ENCODE measurements around the gene YDJC.
"Not testable (repeated sequence)": the region's sequence is repeated elsewhere in the genome, so short reads cannot be mapped to it uniquely, and the experiment has no call there.

The YDJC gene

GRCh38 chr22:21603973-21604372 lies 25.8 kb downstream of the YDJC start:
- no peak for DNase-seq

- no peak for DNase-seq
Measured at GRCh38 chr22:21602579-21602978, 27.2 kb downstream of the YDJC start.

DNA sequence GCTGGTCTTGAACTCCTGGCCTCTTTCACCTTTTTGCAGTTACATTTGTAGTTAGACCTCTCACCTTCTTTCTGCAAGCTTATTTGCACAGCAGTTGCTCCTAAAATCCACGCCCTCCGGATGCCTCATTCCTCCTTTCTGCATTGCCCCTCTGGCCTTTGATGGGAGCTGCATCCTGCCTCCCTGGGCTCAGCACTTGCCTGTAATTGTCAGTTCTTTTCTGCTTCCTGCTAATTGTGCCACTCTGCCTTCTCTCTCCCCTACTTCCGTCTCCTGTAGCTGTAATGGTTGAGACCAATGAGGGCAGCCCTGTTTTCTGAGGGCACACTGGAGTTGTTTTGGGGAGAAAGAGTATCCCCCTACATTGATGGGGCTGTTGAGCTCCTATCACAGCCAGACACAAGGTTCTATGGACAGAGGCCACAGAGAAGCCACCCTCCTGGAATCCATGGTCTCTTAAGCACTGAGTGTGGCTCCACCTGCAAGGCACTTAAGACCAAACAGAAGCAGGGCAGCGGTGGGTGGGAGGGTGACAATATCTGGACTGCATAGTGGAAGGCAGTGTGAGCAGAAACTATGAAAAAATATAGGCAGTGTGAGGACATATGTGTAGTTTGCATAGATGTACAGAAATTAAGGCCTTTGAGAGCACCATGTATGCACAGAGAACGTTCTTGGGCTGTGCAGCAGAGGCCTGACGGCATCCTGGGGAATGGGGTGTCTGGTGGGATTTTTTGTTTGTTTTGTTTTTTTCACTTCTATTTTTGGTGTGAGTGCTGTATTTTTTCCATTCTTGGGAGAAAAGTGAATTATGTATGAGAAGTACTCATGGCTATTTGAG lies 30.5 kb downstream of the YDJC start:
- no peak for DNase-seq

- DNase-seq, result no peak
Measured at GRCh38 chr22:21598302-21598701, 31.5 kb downstream of the YDJC start.

DNA sequence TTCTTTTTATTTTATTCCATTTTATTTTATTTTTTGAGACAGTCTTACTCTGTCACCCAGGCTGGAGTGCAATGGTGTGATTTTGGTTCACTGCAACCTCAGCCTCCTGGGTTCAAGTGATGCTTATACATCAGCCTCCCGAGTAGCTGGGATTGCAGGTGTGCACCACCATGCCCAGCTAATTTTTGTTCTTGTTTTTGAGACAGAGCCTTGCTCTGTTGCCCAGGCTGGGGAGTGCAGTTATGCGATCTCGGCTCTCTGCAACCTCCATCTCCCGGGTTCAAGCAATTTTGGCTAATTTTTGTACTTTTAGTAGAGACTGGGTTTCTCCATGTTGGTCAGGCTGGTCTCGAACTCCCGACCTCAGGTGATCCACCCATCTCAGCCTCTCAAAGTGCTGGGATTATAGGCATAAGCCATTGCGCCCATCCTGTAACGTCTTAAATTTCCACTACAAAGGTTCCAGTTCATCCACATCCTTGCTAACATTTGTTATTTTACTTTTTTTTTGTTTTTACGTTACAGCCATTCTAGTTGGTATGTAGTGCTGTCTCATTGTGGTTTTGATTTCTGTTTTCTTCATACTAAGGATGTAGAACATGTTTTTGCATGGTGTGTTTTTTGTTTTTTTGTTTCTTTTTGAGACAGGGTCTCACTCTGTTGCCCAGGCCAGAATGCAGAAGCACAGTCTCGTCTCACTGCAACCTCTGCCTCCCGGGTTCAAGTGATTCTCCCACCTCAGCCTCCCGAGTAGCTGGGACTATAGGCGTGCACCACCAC lies 33.3 kb downstream of the YDJC start:
- DNase-seq, result not testable (repeated sequence)

DNA sequence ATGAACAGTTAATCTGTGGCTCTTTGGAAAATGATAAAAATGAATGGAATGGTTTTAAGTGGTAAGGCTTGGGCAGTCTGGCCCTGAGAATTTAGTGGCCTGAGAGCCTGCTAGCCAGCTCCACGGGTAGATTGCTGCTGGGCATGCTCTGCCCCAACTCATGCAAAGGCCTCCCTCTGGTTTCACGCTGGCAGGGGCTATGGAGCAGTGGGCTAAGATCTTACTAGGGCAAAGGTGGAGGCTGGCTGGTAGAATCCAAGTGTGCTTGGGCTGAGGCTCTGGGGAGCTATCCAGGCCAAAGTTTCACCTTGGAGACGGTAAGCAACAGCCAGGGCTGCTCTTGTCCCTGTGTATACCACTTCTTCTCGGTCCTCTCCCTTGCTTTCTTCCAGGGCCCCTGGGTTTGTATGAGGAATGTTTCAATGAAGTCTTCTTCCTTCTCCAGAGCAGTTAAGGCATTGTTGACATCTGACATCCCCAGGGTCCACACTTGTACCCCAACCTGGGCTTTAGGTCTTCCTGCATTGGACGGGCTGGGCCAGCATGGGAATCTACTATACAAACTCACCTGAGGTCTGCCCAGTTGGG lies 34.9 kb downstream of the YDJC start:
- DNase-seq, result no peak

GRCh38 chr22:21593406-21594232 lies 36.2 kb downstream of the YDJC start:
- DNase-seq, result no peak

GRCh38 chr22:21592422-21592821 lies 37.4 kb downstream of the YDJC start:
- DNase-seq, result no peak

DNA sequence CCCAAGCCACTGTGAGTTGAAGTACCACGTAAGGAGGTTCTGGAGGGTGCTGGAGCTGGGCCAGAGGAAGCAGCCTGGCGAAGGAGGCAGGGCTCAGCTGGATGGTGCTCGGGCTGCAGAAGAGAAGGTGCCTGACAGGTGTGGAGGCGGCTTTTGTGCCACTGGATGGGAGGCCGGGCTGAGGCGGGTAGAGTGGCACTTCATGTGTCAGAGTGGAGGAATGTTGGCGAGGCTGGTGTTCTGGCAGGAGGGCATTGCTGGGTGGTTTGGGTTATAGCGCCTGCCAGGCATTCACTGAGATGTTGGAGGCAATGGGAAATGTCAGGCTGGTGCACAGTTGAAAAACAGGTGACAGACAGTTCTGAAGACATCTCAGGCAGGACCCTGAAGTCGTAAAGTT lies 38.1 kb downstream of the YDJC start:
- DNase-seq, result no peak

- DNase-seq, result no peak
Measured at GRCh38 chr22:21590809-21591641, 38.8 kb downstream of the YDJC start.

DNA sequence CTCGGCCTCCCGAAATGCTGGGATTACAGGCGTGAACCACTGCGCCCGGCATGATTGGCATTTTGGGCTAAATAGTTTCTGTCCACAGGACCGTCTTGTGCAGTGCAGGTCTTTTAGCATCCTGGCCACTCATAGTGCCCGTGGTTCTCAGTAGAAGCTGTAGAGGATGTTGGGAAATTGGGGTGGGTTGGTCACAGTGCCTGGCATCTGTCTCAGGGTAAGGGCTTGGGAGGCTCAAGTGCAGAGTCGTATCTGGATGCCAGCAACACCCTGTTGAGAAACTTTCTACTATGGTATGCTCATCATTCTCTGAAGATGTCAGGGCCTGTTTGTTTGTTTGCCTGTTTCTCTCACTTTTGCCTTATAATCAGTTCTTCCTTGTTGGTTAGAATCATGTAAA lies 40.4 kb downstream of the YDJC start:
- DNase-seq, result no peak

- no peak for DNase-seq
Measured at GRCh38 chr22:21587803-21588611, 41.8 kb downstream of the YDJC start.

DNA sequence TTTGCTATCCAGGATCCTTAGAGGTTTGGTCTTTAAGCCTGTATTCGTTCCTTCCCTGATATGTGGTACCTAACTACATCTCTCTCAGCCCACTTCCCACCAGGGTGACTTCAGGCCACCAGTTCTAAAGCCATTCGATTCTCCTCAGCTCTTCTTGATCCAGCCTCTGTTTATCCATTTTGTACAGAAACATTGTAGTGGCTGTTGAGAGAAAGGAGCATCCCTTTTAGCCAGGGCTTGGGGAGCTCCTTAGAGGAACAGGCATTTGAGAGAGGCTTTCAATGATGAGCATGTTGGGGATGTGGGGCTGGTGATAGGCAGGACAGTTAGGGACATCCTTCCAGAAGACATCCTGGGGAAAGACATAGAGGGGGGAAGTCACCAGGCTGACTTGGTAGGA lies 44.4 kb downstream of the YDJC start:
- no peak for DNase-seq

DNA sequence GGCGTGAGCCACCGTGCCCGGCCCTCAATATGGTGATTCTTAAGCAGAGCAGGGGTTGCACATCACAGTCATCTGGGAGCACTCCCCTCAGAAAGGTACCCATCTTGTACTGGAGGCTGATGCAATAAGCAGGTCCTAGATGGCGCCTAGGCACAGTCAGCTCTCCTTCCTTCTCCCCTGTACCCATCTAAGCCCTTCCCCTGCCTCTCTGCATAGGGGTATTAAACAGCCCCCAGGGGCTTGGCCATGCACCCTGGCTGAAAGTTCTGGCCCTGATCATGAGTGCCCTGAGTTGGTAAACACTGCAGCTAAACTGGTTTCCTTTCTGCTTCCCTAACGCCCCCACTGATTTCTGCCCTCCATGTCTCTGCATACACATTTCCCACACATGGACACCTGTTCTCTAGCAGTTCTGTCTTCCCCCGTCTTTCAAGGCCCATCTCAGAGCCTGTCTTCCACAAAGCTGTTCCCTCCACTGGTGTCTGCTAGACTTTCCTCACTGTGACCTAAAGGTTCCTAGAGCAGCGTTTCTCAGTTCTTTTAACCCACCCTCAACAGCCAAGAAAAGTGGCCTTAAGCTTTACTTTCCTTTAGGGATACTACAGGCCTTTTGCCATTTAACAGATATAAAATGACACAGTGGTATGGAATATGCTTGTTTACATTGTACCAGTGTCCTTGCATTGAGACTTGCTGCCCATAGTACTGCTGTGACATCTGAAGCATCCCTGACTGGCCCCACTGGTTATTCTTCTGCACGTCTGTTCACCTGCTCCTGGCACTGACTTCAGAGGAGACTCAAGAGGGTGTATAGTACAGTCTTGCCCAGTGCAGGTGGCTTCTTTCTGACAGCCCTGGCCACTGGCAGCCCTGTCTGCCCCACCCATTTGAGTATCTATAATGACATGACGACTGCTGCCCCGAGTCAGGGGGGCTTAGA lies 46.8 kb downstream of the YDJC start:
- no peak for DNase-seq

- not testable (repeated sequence) for DNase-seq
Measured at GRCh38 chr22:21581009-21581713, 48.7 kb downstream of the YDJC start.

DNA sequence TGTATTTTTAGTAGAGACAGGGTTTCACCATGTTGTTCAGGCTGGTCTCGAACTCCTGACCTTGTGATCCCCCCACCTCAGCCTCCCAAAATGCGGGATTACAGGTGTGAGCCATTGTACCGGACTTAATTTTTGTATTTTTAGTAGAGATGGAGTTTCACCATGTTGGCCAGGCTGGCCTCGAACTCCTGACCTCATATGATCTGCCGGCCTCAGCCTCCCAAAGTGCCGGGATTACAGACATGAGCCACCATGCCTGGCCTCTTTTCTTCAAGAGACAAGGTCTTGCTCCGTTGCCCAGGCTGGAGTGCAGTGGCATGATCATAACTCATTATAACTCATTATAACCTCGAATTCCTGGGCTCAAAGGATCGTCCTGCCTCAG lies 49.2 kb downstream of the YDJC start:
- DNase-seq, result not testable (repeated sequence)

- DNase-seq, result no peak
Measured at GRCh38 chr22:21579474-21579851, 50.4 kb downstream of the YDJC start.
